HG02840 (cell line): ENCODE results near the gene NAGA.

Source experiments
- ATAC-seq: cut with Tn5 transposase; IDR thresholded peaks from one replicate; pipeline ENCODE4 v1.9.1; 2021; ENCODE audit warnings: mild to moderate bottlenecking, moderate library complexity, moderate number of reproducible peaks; ENCODE audit not compliant: unreplicated experiment, low FRiP score

The NAGA gene

GRCh38 chr22:42052765-42053164 is 17.8 kb downstream of the NAGA start:
- ATAC-seq = no peak

GRCh38 chr22:42050641-42051180 is 19.9 kb downstream of the NAGA start:
- ATAC-seq = no peak

- ATAC-seq = no peak
Observed at GRCh38 chr22:42041784-42042183, 28.8 kb downstream of the NAGA start.

- no peak for ATAC-seq
Observed at GRCh38 chr22:42039271-42039670, 31.3 kb downstream of the NAGA start.

GRCh38 chr22:42035256-42035655 is 35.4 kb downstream of the NAGA start:
- no peak for ATAC-seq

GRCh38 chr22:42033263-42034181 is 37.1 kb downstream of the NAGA start:
- no peak for ATAC-seq

GRCh38 chr22:42026705-42027104 is 43.9 kb downstream of the NAGA start:
- no peak for ATAC-seq

- ATAC-seq = no peak
Observed at GRCh38 chr22:42025421-42025820, 45.2 kb downstream of the NAGA start.

- no peak for ATAC-seq
Observed at GRCh38 chr22:42022162-42022847, 48.3 kb downstream of the NAGA start.

GRCh38 chr22:42021571-42021970 is 49.0 kb downstream of the NAGA start:
- ATAC-seq = no peak

- no peak for ATAC-seq
Observed at GRCh38 chr22:42018224-42018623, 52.4 kb downstream of the NAGA start.

- no peak for ATAC-seq
Observed at GRCh38 chr22:42016111-42016510, 54.5 kb downstream of the NAGA start.

- ATAC-seq = no peak
Observed at GRCh38 chr22:42013385-42013784, 57.2 kb downstream of the NAGA start.

- ATAC-seq = no peak
Observed at GRCh38 chr22:42010778-42011177, 59.8 kb downstream of the NAGA start.
